ENCODE measurements around the gene BICD1. TPM values are rescaled to one million over a fixed set of nuclear protein-coding genes. Genes with fewer than 3 reads are reported as not detected.

Gene BICD1
- total RNA-seq, 1 donor from 2014 or later = 38.6 TPM

- Mint-ChIP-seq H3K36me3 (peaks cover 5% of the 10 kb centered on the region), H3K27me3 (ENCODE audit: low read depth) (no peaks in the 10 kb centered on the region), H3K9me3 (peaks cover 5% of the 10 kb centered on the region), H3K27ac (no peak overlapping the region), H3K4me3 (no peak overlapping the region), H3K4me1 (no peaks in the 10 kb centered on the region)
- TF ChIP-seq CTCF (IDR thresholded peaks at IDR 0.05; ENCODE audit: unreplicated experiment) = no peak
- DNase-seq (ENCODE audit: low spot score in 2 of 2, unreplicated experiment in 2 of 2) = no peak
Observed at GRCh38 chr12:32255588-32255987, 148.9 kb downstream of the BICD1 start.

- Mint-ChIP-seq H3K36me3 (peaks cover 5% of the 10 kb centered on the region), H3K9me3 (peaks cover 5% of the 10 kb centered on the region), H3K27ac (no peak overlapping the region), H3K27me3 (ENCODE audit: low read depth) (no peaks in the 10 kb centered on the region), H3K4me3 (no peak overlapping the region), H3K4me1 (no peaks in the 10 kb centered on the region)
- no peak for TF ChIP-seq CTCF (IDR thresholded peaks at IDR 0.05; ENCODE audit: unreplicated experiment)
- no peak for DNase-seq (ENCODE audit: low spot score in 2 of 2, unreplicated experiment in 2 of 2)
Observed at GRCh38 chr12:32257695-32258496, 151.2 kb downstream of the BICD1 start.

- H3K4me3 Mint-ChIP-seq = no peak overlapping the region
- H3K27me3 Mint-ChIP-seq (ENCODE audit: low read depth) = no peaks in the 10 kb centered on the region
- DNase-seq (ENCODE audit: low spot score in 2 of 2, unreplicated experiment in 2 of 2) = no peak
- peaks cover 5% of the 10 kb centered on the region for H3K36me3 Mint-ChIP-seq
- peaks cover 6% of the 10 kb centered on the region for H3K4me1 Mint-ChIP-seq
- no peak overlapping the region for H3K27ac Mint-ChIP-seq
- TF ChIP-seq CTCF (IDR thresholded peaks at IDR 0.05; ENCODE audit: unreplicated experiment) = no peak
- peaks cover 5% of the 10 kb centered on the region for H3K9me3 Mint-ChIP-seq
Observed at GRCh38 chr12:32260696-32261095, 154.0 kb downstream of the BICD1 start.

- H3K27ac Mint-ChIP-seq = no peak overlapping the region
- H3K27me3 Mint-ChIP-seq (ENCODE audit: low read depth) = no peaks in the 10 kb centered on the region
- DNase-seq (ENCODE audit: low spot score in 2 of 2, unreplicated experiment in 2 of 2) = no peak
- peaks cover 5% of the 10 kb centered on the region for H3K36me3 Mint-ChIP-seq
- H3K9me3 Mint-ChIP-seq = peaks cover 5% of the 10 kb centered on the region
- no peak overlapping the region for H3K4me3 Mint-ChIP-seq
- no peak for TF ChIP-seq CTCF (IDR thresholded peaks at IDR 0.05; ENCODE audit: unreplicated experiment)
- peaks cover 6% of the 10 kb centered on the region for H3K4me1 Mint-ChIP-seq
Observed at GRCh38 chr12:32261638-32262037, 155.0 kb downstream of the BICD1 start.

- no peaks in the 10 kb centered on the region for H3K27me3 Mint-ChIP-seq (ENCODE audit: low read depth)
- H3K4me3 Mint-ChIP-seq = no peak overlapping the region
- no peak for TF ChIP-seq CTCF (IDR thresholded peaks at IDR 0.05; ENCODE audit: unreplicated experiment)
- H3K9me3 Mint-ChIP-seq = no peaks in the 10 kb centered on the region
- DNase-seq (ENCODE audit: low spot score in 2 of 2, unreplicated experiment in 2 of 2) = no peak
- H3K36me3 Mint-ChIP-seq = no peaks in the 10 kb centered on the region
- H3K4me1 Mint-ChIP-seq = peaks cover 6% of the 10 kb centered on the region
- H3K27ac Mint-ChIP-seq = peak overlapping the region; percentile 44
Observed at GRCh38 chr12:32264961-32265360, 158.3 kb downstream of the BICD1 start.
